ENCODE data around the gene METTL15.

DNA sequence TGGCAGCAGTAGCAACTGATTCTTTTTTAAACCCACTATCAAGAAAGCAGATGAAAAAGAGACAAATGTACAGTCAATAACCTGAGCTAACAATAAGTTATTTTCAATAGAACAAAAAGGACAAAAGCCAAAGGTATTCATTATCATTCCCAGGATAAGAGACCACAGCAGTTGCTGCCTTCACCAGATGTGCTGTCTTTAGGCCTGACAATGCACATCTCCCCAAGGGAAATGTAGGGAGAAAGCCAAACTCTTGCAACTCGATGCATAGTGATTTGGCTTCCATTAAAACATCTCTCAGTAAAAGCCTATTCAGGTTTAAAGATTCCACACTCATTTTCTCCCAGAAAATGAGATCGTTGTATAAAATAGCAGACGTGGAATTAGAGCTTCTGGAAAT lies 210.7 kb downstream of the METTL15 start:
- TF ChIP-seq, protein P1, sequence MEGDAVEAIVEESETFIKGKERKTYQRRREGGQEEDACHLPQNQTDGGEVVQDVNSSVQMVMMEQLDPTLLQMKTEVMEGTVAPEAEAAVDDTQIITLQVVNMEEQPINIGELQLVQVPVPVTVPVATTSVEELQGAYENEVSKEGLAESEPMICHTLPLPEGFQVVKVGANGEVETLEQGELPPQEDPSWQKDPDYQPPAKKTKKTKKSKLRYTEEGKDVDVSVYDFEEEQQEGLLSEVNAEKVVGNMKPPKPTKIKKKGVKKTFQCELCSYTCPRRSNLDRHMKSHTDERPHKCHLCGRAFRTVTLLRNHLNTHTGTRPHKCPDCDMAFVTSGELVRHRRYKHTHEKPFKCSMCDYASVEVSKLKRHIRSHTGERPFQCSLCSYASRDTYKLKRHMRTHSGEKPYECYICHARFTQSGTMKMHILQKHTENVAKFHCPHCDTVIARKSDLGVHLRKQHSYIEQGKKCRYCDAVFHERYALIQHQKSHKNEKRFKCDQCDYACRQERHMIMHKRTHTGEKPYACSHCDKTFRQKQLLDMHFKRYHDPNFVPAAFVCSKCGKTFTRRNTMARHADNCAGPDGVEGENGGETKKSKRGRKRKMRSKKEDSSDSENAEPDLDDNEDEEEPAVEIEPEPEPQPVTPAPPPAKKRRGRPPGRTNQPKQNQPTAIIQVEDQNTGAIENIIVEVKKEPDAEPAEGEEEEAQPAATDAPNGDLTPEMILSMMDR (IDR thresholded peaks at IDR 0.05), result no peak
- TF ChIP-seq EZH2 (IDR thresholded peaks at IDR 0.05), result no peak
- no peak for TF ChIP-seq EZH2phosphoT487 (IDR thresholded peaks at IDR 0.05)

Measured in neural progenitor cell (in vitro differentiated cells).